GM06990 (cell line): ENCODE results near the gene GSTM3.

Experiments used
- DNase-seq: peaks from one replicate; pipeline ENCODE4 v3.0.0-alpha.2; 2011; ENCODE audit not compliant: insufficient read length; ENCODE audit errors: extremely low read depth
- H3K27me3 ChIP-seq: replicated peaks from 2 replicates; pipeline ENCODE4 v1.6.0; 2011; ENCODE audit warnings: low read length; ENCODE audit not compliant: control insufficient read depth, insufficient read depth
- H3K36me3 ChIP-seq: 2 replicates; pipeline ENCODE4 v1.5.1; 2011; ENCODE audit warnings: low read length; ENCODE audit not compliant: control insufficient read depth, insufficient read depth
- H3K4me3 ChIP-seq: replicated peaks from 2 replicates; pipeline ENCODE4 v1.5.1; 2011; ENCODE audit warnings: low read depth, mild to moderate bottlenecking, control low read depth, low read length
- CTCF ChIP-seq: IDR thresholded peaks from 2 replicates; pipeline ENCODE4 v1.5.1; 2011; ENCODE audit warnings: low read length, control low read depth, mild to moderate bottlenecking, inconsistent platforms; ENCODE audit not compliant: insufficient read depth, poor library complexity, severe bottlenecking

The GSTM3 gene

DNA sequence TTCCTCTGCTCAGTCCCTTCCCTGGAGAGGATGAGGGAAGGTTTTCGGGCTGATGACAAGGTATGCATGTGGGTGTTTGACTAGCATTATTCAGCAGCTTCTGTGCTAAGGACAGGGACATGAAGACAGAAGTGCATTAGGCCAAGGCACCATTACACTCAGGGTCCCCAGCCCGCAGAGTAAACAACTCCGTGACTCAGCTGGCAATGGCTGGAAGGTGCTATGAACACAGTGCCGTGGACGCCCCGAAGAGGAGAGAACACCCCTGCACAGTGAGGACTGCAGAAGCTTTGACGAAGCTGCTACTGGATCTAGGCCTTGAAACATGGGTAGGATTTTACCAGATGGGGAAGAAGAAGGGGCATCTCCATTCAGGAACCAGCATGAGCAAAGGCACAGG is 36.6 kb upstream of the GSTM3 start:
- no peak overlapping the region for H3K4me3 ChIP-seq
- H3K36me3 ChIP-seq: no peaks in the 10 kb centered on the region
- no peak for DNase-seq
- no peak for TF ChIP-seq CTCF
- no peaks in the 10 kb centered on the region for H3K27me3 ChIP-seq

- DNase-seq: peak; percentile 43
- peak; percentile 93 for TF ChIP-seq CTCF
- H3K27me3 ChIP-seq: no peaks in the 10 kb centered on the region
- no peaks in the 10 kb centered on the region for H3K36me3 ChIP-seq
- no peak overlapping the region for H3K4me3 ChIP-seq
These were observed 36.1 kb upstream of the GSTM3 start for GRCh38 chr1:109776911-109777310.

DNA sequence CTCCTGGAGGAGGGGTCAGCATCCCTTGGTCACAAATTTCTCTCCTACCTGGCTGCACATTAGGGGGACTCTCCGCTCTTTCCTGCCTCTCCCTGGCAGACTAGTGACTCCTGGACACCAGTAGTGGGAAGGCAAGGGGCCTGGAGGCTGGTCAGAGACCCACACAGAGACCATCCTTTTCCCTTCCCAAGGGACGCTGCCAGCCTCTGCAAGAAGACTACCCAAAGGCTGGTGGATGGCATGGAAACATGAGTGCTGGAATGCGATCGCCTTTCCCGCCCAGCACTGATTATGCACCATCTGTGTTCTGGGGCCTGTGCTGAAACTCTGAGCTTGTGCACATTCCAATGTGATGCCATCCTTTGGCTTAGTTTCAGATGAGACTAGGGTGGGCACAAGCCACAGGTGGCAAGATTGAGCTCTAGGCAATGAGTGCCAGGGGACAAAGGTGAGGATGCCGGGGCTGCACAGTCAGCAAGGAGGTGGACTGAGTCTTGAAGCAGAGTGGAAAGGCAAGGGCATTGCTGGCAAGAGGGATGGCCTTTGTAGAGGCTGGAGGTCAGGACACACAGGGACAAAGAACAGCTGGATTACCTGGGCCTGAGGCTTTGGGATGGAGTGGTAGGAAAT is 35.5 kb upstream of the GSTM3 start:
- H3K36me3 ChIP-seq: no peaks in the 10 kb centered on the region
- DNase-seq: no peak
- H3K27me3 ChIP-seq: no peaks in the 10 kb centered on the region
- no peak overlapping the region for H3K4me3 ChIP-seq
- TF ChIP-seq CTCF: no peak

DNA sequence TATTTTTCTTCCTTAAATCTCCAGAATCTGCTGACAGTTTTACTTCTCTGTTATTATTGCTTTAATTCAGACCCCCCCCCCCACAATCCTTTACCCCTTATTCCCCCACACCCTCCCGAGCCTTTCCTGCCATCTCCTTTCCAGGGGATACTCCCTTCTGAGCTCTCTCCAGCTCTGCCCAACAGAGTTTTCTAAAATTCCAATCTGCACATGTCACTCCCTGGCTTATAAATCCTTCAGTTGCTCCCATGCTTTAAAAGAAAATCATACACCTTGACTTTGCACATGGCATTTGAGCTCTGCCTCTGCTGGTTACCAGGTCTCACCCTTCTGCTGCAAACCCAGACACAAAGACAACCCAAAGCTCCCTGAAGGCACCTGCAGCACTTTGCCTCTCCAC is 34.6 kb upstream of the GSTM3 start:
- Histone ChIP-seq H3K27me3 (no peaks in the 10 kb centered on the region), H3K36me3 (no peaks in the 10 kb centered on the region), H3K4me3 (no peak overlapping the region)
- DNase-seq: no peak
- no peak for TF ChIP-seq CTCF

- no peak for TF ChIP-seq CTCF
- no peak for DNase-seq
- H3K27me3 ChIP-seq: no peaks in the 10 kb centered on the region
- H3K36me3 ChIP-seq: no peaks in the 10 kb centered on the region
- H3K4me3 ChIP-seq: no peak overlapping the region
These were observed 33.2 kb upstream of the GSTM3 start for GRCh38 chr1:109773900-109774485.
